Measurements from ENCODE around the gene KLC1.

Gene KLC1

GRCh38 chr14:103740991-103741689, 112.1 kb downstream of the KLC1 start:
- TF ChIP-seq TAF1 (IDR thresholded peaks at IDR 0.05; ENCODE audit: low read depth, low read length) (no peak), POU2F2 (IDR thresholded peaks at IDR 0.05; ENCODE audit: low read depth, low read length) (no peak), PAX5 (IDR thresholded peaks at IDR 0.05; ENCODE audit: insufficient read depth, low read length, severe bottlenecking) (no peak), SPI1 (IDR thresholded peaks at IDR 0.05; ENCODE audit: low read depth, low read length) (no peak)
- FAIRE-seq (no peak), DNase-seq (ENCODE audit: insufficient read length, low spot score) (no peak)

DNA sequence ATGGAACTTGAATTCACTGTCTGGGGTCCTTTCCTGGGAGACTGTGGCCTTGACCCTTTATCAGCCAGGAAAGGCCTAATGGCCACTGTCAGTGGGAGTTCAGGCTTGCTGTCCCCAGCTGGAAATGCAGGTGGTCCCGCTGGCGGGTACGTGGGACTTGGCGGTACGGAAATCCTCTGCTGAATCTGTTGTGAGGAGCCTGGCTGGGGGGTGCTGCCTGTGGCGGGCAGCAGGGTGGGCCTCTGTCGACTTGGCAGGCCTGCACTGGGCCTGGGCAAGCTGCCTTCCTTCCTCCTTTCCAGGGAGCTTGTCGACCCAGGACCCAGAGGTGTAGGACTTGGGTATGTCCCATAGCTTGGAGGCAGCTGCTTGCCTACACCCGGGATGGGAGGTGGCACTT, 112.9 kb downstream of the KLC1 start:
- DNase-seq (ENCODE audit: insufficient read length, low spot score), result no peak
- TF ChIP-seq SPI1 (IDR thresholded peaks at IDR 0.05; ENCODE audit: low read depth, low read length) (no peak), POLR2AphosphoS5 (IDR thresholded peaks at IDR 0.05; ENCODE audit: low read depth, low read length) (no peak), PAX5 (IDR thresholded peaks at IDR 0.05; ENCODE audit: insufficient read depth, low read length, severe bottlenecking) (no peak), POU2F2 (IDR thresholded peaks at IDR 0.05; ENCODE audit: low read depth, low read length) (no peak), POLR2A (IDR thresholded peaks at IDR 0.05; ENCODE audit: low read depth, low read length) (no peak), TAF1 (IDR thresholded peaks at IDR 0.05; ENCODE audit: low read depth, low read length) (no peak)
- FAIRE-seq, result no peak

GRCh38 chr14:103742499-103743255, 113.7 kb downstream of the KLC1 start:
- TF ChIP-seq POLR2A (IDR thresholded peaks at IDR 0.05; ENCODE audit: low read depth, low read length) (no peak), TAF1 (IDR thresholded peaks at IDR 0.05; ENCODE audit: low read depth, low read length) (no peak), POU2F2 (IDR thresholded peaks at IDR 0.05; ENCODE audit: low read depth, low read length) (no peak), SPI1 (IDR thresholded peaks at IDR 0.05; ENCODE audit: low read depth, low read length) (no peak), PAX5 (IDR thresholded peaks at IDR 0.05; ENCODE audit: insufficient read depth, low read length, severe bottlenecking) (no peak), POLR2AphosphoS5 (IDR thresholded peaks at IDR 0.05; ENCODE audit: low read depth, low read length) (no peak)
- no peak for DNase-seq (ENCODE audit: insufficient read length, low spot score)
- FAIRE-seq, result no peak

DNA sequence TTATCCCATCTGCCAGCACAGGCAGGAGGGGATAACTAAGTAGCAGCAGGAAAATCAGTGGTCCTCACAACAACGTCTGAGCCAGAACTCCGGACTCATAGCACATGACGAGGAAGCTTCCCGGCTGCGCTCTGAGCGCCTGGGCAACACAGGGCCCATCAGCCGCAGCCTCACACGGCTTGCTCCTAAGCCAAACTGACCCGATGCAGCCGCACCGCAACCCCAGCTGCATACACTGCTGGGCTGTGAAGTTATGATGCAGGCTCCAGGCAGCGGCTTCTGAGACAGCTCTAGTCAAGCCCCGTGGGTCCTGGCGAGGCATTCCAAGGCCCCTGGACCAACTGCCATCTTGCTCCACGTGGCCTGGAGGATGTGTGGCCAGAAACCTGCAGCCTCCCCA, 114.7 kb downstream of the KLC1 start:
- no peak for DNase-seq (ENCODE audit: insufficient read length, low spot score)
- FAIRE-seq, result no peak
- TF ChIP-seq SPI1 (IDR thresholded peaks at IDR 0.05; ENCODE audit: low read depth, low read length), result no peak
- no peak for TF ChIP-seq POLR2A (IDR thresholded peaks at IDR 0.05; ENCODE audit: low read depth, low read length)
- no peak for TF ChIP-seq POU2F2 (IDR thresholded peaks at IDR 0.05; ENCODE audit: low read depth, low read length)
- no peak for TF ChIP-seq TAF1 (IDR thresholded peaks at IDR 0.05; ENCODE audit: low read depth, low read length)
- TF ChIP-seq POLR2AphosphoS5 (IDR thresholded peaks at IDR 0.05; ENCODE audit: low read depth, low read length), result no peak
- no peak for TF ChIP-seq PAX5 (IDR thresholded peaks at IDR 0.05; ENCODE audit: insufficient read depth, low read length, severe bottlenecking)

DNA sequence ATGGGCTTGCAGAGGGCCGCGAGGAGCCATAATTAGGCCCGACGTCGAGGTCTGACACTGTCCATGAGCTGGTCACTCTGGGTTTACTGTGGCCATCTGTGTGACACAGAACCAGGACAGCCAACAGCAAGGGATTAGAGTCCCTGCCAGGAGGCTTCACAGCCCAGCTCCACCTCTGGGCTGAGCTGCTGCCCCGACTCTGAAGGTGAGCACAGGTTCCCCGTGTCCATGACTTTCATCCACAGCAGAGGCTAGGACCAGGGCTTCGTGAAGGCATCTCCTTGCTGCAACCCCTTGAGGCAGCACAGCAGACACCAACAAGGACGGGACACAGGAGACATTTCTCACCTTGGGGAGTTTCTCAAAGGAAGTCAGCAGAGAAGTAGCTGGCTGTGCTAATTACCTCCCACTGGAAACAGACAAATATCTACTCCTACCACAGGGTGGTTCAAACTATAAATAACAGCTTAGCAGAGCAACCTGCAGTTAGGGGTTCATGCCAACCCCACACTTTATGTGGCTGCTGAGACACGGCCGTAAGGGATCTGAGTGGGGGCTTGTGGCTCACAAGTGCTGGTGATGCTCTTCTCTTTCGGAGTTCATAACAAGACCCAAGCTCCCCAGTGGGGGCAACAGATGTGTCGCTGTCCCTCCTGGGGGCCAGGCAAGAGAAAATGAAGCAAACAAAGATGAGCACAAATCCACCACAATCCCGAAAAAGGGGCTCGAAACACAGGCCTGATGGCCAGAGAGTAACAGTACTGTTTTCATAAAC, 115.8 kb downstream of the KLC1 start:
- DNase-seq (ENCODE audit: insufficient read length, low spot score) (no peak), FAIRE-seq (no peak)
- TF ChIP-seq POU2F2 (IDR thresholded peaks at IDR 0.05; ENCODE audit: low read depth, low read length) (no peak), POLR2A (IDR thresholded peaks at IDR 0.05; ENCODE audit: low read depth, low read length) (no peak), POLR2AphosphoS5 (IDR thresholded peaks at IDR 0.05; ENCODE audit: low read depth, low read length) (no peak), TAF1 (IDR thresholded peaks at IDR 0.05; ENCODE audit: low read depth, low read length) (no peak), SPI1 (IDR thresholded peaks at IDR 0.05; ENCODE audit: low read depth, low read length) (no peak), PAX5 (IDR thresholded peaks at IDR 0.05; ENCODE audit: insufficient read depth, low read length, severe bottlenecking) (no peak)

GRCh38 chr14:103745424-103745823, 116.4 kb downstream of the KLC1 start:
- peak; percentile 41 for FAIRE-seq
- no peak for TF ChIP-seq POLR2AphosphoS5 (IDR thresholded peaks at IDR 0.05; ENCODE audit: low read depth, low read length)
- no peak for TF ChIP-seq PAX5 (IDR thresholded peaks at IDR 0.05; ENCODE audit: insufficient read depth, low read length, severe bottlenecking)
- TF ChIP-seq POLR2A (IDR thresholded peaks at IDR 0.05; ENCODE audit: low read depth, low read length), result no peak
- TF ChIP-seq POU2F2 (IDR thresholded peaks at IDR 0.05; ENCODE audit: low read depth, low read length), result no peak
- TF ChIP-seq TAF1 (IDR thresholded peaks at IDR 0.05; ENCODE audit: low read depth, low read length), result no peak
- TF ChIP-seq SPI1 (IDR thresholded peaks at IDR 0.05; ENCODE audit: low read depth, low read length), result no peak
- DNase-seq (ENCODE audit: insufficient read length, low spot score), result no peak

- DNase-seq (ENCODE audit: insufficient read length, low spot score), result no peak
- no peak for FAIRE-seq
- TF ChIP-seq POU2F2 (IDR thresholded peaks at IDR 0.05; ENCODE audit: low read depth, low read length) (no peak), SPI1 (IDR thresholded peaks at IDR 0.05; ENCODE audit: low read depth, low read length) (no peak)
Observed at GRCh38 chr14:103746701-103747100, 117.7 kb downstream of the KLC1 start.

DNA sequence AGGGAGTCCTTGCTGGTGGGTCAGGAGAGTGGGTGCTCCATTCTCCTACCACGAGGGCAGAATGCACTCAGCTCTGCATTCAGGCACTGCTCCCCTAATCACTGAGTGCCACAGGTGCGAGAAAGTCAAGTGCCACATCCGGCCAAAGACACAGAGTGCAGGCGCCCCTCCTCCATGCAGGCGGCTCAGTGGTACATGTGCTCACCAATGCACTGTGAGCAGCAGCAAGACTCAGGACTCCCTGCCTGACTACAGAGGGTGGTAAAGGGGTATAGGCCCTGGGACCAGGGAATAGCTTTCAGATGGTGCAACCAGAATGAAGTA, 119.5 kb downstream of the KLC1 start:
- TF ChIP-seq POLR2A (IDR thresholded peaks at IDR 0.05; ENCODE audit: low read depth, low read length) (no peak), POU2F2 (IDR thresholded peaks at IDR 0.05; ENCODE audit: low read depth, low read length) (no peak), SPI1 (IDR thresholded peaks at IDR 0.05; ENCODE audit: low read depth, low read length) (no peak), TAF1 (IDR thresholded peaks at IDR 0.05; ENCODE audit: low read depth, low read length) (no peak), POLR2AphosphoS5 (IDR thresholded peaks at IDR 0.05; ENCODE audit: low read depth, low read length) (no peak), PAX5 (IDR thresholded peaks at IDR 0.05; ENCODE audit: insufficient read depth, low read length, severe bottlenecking) (no peak)
- no peak for FAIRE-seq
- DNase-seq (ENCODE audit: insufficient read length, low spot score), result no peak

DNA sequence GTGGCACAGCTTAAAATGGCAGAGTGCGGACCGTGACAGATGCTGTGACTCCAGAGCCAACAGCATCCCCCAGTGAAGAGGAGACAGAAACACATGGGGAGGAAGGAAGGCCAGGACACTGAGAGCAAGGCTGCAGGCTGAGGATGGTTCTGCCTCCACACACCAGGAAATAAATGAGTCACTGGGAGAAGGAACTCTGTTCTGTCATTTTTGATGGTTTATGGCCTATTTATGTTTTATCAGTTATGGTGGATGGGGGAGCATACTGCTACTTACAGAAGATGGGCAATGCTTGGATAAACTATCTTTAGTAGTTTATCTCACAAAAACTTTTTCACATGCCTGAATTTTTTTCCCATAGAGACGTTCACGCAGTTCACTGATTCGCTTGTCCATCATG, 120.4 kb downstream of the KLC1 start:
- DNase-seq (ENCODE audit: insufficient read length, low spot score) (no peak), FAIRE-seq (no peak)
- TF ChIP-seq POLR2AphosphoS5 (IDR thresholded peaks at IDR 0.05; ENCODE audit: low read depth, low read length), result no peak
- TF ChIP-seq POLR2A (IDR thresholded peaks at IDR 0.05; ENCODE audit: low read depth, low read length), result no peak
- no peak for TF ChIP-seq TAF1 (IDR thresholded peaks at IDR 0.05; ENCODE audit: low read depth, low read length)
- TF ChIP-seq SPI1 (IDR thresholded peaks at IDR 0.05; ENCODE audit: low read depth, low read length), result no peak
- no peak for TF ChIP-seq POU2F2 (IDR thresholded peaks at IDR 0.05; ENCODE audit: low read depth, low read length)
- no peak for TF ChIP-seq PAX5 (IDR thresholded peaks at IDR 0.05; ENCODE audit: insufficient read depth, low read length, severe bottlenecking)

Data from GM12891 (cell line).